Stimulated activated CD4-positive, alpha-beta T cell treated with anti-CD3 and anti-CD28 coated beads, Interleukin-4, amount 100 ng/mL, for 4 hours (primary cell): ENCODE results near the gene ERV3-1.
"Not testable (repeated sequence)": the region's sequence is repeated elsewhere in the genome, so short reads cannot be mapped to it uniquely, and the experiment has no call there.

Source experiments
- DNase-seq, 2 experiments: peaks; one replicate each; pipeline ENCODE4 v3.0.0-alpha.2; 2020

The ERV3-1 gene

DNA sequence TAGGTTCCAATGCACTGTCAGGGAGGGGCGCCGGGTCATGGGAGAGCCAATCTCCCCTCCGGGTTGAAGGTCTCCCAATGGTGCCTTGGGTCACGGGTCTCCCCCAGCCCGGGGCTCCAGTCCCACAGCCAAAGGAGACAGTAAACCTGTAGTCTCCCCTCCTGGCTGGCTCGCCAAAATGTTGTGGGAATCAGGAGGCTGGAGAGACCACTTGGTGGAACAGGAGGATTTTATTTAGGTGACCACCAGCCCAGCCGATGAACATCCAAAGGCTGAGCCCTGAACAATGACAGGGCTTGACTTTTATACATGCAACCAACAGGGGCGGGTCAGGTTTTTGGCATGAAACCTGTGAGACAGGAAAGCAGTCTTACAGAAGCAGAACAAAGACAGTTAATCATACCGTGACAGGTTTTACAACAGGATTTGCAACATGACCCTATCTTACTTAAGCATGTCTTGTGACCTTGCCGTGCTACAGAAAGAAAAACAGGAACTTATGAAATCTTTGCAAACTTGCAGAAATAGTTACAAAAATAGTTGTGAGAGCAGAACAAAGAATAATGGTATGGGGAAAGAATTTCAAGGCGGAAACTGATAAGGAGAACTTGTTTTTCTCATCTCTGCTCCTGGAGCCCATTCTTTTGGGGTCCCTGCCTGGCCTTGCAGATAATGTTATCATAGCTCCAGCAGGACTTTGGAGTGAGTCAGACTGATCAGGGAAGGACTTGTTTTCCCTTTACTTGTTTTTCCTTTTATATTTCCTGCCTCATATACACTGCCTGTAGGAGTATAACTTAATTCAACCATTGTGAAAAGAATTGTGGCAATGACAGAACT is 7.1 kb downstream of the ERV3-1 start:
- DNase-seq, result no peak

DNA sequence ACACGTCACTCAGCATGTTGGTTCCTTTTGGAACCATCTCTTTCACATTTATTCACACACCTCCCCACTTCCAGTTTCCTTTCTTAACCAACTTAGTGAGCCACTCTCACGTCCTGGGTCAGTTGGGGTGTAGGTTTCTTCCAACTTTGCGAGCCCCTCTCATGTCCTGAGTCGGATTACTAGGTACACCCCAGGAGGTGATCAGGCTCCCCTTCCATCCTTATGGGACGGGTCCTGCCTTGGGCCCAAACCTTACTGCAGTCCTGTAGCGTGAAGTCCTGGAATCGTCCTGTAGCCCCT is 7.7 kb downstream of the ERV3-1 start:
- no peak for DNase-seq

DNA sequence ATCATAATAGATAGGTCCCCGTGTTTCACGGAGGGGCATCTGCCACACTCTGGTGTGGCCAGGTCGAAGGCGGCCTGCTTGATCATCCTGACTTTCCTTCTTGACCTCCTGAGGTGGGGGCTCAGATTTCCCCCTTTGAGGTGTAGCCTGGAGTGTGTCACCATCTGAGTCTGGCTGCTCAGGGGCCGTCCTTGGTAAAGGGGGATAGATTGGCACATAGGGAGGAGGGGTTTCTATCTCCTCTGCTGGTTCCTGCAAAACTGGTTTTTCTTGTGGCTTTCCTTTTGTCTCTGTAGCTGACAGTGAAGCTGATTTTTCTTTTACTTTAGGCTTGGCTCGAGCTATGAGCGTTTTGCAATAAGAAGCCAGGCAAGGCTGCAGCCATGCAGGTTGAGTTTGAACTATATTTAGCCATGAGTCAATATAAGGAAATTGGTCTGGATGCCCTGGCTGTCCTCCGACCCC is 8.5 kb downstream of the ERV3-1 start:
- DNase-seq, result no peak

DNA sequence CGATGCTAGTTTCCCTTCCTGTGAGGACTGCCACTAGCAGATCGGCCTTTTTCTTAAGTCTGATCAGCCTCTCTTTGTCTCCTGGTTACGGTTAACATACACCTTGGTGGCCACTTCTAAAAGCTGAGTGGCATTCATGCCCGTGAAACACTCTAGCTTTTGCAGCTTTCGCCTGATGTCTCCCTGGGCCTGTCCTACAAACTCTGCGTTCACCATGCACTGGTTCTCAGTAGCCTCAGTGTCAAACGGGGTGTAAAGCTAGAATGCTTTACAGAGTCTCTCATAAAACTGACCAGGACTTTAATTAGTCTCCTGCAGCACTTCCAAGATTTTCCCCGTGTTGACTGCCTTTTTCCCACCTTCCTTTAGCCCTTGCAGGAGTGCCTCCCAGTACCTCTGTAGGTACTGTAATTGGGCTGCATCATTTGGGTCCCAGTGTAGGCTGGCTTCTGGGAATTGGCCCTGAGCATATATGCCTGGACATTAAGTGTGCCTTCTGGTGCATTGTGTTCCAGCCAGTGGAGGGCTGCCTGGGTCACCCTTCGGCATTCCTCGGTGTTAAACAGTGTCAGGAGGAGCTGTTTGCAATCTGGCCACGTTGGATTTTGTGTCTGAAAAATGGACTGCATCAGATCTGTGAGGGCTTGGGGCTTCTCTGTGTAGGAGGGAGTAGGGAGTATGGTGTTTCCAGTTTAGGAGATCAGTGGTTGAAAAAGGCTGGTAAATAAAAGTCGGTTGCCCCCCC is 9.2 kb downstream of the ERV3-1 start:
- no peak for DNase-seq

DNA sequence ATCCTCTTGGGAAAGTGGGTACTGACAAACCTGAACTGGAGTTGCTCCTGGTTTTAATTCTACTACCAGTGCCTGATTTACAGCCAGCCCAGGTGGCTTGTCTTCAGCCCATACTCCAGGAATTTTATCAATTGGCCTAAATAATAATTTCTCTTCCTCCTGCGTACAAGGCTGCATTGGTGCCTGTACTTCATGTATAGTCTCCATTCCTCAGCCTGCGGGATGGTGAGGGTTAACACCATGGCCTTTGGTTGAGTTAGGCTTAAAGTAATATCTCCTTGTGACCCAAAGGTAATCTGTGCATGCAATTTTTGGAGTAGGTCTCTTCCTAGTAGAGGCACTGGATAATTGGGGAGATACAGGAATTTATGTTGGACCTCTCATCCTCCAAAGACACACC is 10.2 kb downstream of the ERV3-1 start:
- DNase-seq, result no peak

DNA sequence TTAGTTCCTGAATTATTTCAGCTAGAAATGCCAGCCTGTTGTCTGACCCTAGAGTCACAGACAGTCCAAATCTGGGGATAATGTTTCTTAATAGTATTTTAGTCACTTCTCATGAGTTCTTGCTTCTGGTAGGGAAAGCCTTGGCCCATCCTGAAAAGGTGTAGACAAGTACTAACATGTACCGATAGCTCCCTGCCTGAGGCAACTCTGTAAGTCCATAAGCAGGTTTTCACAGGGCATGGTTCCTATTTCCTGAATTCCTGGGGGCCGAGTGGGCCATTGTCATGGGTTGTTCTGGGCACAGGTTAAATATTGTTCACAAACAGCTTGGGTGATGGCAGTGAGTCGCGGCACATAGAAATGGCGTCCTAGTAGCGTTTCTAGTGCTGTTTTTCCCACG is 12.6 kb downstream of the ERV3-1 start:
- no peak for DNase-seq

DNA sequence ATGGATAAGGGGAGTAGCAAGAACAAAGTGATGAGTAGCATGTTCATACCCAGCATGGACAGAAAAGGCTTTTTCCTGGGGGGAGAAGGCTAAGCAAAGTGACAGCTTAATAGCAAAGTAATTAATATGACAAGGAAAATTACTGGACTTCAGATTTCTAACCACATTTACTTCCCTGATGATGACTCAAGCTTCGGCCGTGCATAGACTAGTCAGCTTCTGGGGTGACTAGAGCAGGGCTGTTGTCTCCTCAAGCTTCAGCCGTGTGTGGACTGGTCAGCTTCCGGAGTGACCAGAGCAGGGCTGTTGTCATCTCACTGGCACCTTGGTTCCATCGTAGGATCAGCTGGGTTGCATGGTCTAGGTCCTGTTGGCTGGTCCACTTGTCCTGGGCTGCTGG is 13.5 kb downstream of the ERV3-1 start:
- DNase-seq, result no peak

DNA sequence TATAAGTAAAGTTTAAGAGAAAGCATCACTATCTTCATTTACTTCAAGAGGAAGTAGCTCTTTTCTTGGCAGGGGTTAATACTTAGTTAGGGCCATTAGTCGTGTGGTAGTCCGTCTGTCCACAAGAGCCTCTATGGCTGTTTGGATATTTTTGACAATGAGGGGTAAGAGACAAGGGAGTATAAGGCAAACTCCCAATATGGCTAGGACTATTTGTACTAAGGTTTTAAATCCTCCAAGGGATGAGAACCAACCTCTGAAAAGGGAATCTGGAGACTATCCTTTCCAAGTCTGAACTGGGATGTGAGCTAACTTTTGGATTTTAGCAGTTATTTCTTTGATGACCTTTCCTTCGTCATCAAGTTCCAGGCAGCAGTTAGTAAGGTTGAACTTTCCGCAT is 15.6 kb downstream of the ERV3-1 start, which contains the start of gene ZNF117:
TSS of gene ZNF117 (minus strand) at position 101 of the 400 bp plus-strand sequence.
- no peak for DNase-seq

DNA sequence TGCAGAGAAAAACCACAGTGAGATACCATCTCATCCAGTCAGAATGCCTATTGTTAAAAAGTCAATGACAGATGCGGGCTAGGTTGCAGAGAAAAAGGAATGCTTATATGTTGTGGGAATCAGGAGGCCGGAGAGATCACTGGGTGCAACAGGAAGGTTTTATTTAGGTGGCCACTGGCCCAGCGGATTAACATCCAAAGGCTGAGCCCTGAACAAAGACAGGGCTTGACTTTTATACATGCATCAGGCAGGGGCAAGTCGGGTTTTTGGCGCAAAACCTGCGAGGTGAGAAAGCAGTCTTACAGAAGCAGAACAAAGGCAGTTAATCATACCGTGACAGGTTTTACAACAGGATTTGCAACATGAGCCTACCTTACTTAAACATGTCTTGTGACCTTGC is 16.3 kb downstream of the ERV3-1 start:
- no peak for DNase-seq

DNA sequence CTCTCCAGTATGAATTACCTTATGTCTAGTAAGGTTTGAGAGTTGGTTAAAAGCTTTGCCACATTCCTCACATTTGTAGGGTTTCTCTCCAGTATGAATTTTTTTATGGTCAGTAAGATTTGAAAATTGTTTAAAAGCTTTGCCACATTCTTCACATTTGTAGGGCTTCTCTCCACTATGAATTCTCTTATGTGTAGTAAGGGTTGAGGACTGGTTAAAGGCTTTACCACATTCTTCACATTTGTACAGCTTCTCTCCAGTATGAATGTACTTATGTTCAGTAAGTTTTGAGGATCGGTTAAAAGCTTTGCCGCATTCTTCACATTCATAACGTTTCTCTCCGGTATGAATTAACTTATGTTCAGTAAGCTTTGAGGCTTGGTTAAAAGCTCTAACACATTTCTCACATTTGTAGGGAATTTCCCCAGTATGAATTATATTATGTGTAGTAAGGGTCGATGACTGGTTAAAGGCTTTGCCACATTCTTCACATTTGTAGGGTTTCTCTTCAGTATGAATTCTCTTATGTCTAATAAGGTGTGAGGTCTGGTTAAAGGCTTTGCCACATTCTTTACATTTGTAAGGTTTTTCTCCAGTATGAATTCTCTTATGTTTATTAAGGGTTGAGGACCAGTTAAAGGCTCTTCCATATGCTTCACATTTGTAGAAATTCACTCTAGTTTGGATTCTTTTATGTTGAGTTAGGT is 27.8 kb downstream of the ERV3-1 start:
- DNase-seq, result no peak

DNA sequence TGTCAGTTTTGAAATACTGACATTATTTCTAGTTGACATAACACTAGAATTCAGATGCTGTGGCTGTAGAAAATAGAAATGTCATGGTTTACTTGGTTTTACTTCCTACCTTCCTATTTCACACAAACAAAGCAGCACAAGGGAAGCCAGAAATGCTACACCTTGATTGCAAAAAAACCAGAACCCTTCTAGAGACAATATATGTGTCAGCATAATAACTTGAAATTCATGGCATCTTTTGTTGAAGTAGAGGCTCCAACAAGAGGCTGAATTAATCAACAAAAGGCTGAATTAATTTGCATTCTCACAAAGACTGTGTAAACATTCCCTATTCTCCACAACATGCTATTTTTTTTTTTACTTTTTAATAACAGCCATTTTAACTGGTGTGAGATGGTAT is 40.9 kb downstream of the ERV3-1 start:
- DNase-seq, result no peak

DNA sequence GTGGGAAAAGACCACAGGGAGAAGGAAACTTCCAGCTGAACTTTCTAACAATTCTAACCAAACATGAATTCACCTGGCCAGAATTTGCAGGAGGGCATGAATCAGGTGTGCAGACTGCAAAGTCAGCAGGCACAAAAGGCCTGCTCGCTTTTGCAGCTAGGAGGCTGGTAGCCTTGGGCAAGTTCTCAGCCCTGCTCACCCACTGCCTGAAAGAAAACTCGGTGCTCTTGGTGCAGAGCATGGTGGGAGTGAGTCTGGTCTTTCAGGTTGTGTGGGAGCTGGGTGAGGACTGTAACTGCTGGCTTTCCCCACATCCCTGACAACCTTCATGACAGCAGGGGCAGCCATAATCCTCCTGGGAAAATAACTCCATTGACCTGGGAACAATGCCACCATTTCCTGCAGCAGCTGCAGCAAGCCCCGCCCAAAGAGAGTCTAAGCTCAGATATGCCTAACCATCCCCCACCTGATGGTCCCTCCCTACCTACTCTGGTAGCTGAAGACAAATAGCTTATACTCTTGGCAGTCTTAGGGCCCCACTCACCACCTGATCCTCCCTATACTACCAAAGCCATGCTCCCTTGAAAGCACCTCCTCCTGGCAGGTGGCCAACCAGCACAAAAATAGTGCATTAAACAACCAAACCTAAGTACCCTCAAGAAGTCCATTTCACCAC is 47.3 kb downstream of the ERV3-1 start:
- no peak for DNase-seq

DNA sequence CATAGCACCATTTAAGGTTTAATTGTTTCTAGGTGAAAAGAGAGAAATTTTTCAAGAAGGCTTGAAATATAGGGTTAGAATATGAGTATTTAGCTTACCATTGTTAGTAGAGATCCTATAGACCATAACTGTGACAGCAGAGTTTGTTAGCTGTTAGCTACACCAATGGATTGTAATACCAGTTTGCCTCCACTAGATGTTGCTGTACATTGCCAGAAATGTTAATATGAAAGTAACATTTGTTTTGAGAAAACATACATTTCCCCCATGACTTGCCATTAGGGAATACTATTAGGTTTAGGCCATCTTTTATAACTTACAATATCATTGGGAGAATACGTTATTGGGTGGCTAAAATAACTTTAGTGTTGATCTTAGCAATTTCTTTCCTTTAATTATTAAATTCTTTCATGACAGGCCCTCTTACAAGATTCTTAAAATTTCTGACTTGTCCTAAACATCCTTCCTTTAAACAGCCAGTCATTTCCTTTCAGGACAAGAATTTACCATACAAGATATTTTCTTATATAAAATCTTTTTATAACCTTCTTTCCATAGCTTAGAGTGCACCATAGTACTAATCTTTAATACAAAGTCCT is 55.1 kb downstream of the ERV3-1 start:
- no peak for DNase-seq

DNA sequence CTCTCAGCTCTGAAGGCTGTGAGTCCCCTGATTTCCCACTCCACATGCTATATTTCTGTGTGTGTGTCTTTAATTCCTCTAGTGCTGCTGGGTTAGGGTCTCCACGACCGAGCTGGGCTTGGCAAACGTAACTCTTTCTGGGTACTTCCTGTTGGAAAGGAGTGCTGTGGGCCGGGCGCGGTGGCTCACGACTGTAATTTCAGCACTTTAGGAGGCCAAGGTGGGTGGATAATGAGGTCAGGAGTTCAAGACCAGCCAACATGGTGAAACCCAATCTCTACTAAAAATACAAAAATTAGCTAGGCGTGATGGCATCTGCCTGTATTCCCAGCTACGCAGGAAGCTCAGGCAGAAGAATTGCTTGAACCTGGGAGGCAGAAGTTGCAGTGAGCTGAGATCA is 55.8 kb downstream of the ERV3-1 start:
- DNase-seq, result not testable (repeated sequence)

DNA sequence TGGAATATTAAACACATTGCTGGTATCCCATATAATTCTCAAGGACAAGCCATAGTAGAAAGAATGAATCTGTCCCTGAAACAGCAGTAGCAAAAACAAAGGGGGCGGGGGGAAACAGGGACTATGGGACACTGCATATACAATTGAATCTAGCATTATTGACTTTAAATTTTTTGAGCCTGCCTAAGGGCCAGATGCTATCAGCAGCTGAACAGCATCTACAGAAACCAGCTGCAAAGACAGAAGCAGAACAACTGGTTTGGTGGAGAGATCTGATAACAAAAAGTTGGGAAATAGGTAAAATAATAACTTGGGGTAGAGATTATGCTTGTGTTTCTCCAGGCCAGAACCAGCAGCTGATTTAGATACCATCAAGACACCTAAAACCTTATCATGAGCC is 57.7 kb downstream of the ERV3-1 start:
- not testable (repeated sequence) for DNase-seq

DNA sequence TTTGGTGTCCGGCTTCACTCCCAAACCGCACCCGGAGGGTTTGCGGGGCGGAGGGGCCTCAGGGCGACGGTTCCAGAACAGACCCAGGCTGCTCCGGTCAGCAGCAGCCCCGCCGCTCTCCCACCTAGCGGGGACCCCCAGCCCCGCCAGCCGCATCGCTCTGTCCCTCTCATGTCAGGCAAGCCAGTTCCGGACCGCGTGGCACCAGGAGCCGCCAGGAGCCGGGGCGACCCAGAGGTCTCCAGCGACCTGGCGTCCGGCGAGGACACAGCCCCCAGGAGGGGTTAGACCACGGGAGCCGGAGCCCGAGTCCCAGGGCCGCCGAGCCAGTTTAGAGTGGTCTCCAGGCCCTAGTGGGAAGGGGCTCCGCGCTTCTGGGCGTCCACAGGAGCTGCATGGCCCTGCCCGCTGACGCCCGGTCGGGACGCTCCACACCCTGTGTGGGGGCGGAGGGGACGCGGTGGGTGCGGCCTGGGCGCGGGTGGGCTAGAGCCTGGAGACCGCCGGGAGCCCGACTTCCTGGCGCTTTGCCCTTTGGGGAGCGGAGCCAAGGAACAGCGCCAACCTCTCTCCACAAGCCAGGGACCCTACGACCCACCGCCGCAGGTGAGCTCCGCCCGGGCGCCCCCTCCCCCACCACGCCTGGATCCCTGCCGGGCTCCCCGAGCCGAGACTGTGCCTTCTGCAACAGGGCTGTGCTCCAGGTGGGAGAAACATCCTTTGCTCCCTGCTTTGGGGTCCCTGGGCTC is 59.1 kb downstream of the ERV3-1 start:
- DNase-seq, result no peak

DNA sequence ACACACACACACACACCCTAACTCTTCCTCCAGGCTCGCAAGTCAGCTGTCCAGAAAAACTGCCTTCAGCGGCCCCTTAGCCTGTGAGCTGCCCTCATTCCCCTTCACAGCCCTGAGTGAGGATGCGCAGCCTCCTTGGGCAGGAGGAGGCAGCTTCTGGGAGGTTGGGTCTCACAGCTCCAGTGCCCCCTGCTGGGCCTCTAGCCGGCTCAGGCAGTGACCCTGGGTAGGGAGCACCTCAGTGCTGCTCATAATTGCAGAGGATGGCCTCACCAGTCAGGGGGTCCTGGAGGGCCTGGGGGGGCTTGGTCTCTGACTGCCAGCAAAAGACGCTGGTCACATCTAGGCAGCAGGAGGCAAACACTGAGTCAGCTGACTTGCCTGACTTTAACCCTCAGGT is 59.7 kb downstream of the ERV3-1 start:
- peak in 1 of 2 experiments; percentile 14 for DNase-seq

DNA sequence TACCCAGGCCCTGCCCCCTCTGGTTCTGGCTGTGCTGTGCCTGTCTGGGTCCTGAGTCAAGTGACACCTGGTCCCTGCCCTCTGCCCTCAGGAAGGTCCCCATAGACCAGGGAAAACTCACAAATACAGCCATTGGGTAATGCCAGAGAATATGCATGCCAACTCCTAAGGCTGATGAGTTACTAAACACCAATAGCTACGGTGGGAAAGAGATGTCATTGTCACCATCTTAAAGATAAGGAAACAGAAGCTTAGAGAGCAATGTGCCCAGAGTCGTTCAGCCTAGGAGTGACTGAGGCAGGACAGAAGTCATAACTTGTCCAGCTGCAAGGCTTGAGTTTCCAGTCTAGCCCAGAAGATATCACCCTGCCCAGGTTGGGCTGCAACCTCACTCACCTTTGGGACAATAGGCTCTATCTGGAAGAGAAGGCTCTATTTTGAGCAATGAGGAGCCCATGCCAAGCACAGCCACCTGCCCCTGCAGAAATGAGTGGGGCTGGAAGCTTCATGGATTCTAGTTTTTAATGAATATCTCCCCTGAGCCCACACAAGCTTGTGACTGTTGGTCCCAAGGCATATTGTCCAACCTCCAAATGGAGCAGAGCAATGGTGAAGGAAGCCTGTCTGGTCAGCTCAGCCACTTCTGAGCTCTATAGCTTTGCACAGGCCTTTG is 60.8 kb downstream of the ERV3-1 start:
- no peak for DNase-seq

DNA sequence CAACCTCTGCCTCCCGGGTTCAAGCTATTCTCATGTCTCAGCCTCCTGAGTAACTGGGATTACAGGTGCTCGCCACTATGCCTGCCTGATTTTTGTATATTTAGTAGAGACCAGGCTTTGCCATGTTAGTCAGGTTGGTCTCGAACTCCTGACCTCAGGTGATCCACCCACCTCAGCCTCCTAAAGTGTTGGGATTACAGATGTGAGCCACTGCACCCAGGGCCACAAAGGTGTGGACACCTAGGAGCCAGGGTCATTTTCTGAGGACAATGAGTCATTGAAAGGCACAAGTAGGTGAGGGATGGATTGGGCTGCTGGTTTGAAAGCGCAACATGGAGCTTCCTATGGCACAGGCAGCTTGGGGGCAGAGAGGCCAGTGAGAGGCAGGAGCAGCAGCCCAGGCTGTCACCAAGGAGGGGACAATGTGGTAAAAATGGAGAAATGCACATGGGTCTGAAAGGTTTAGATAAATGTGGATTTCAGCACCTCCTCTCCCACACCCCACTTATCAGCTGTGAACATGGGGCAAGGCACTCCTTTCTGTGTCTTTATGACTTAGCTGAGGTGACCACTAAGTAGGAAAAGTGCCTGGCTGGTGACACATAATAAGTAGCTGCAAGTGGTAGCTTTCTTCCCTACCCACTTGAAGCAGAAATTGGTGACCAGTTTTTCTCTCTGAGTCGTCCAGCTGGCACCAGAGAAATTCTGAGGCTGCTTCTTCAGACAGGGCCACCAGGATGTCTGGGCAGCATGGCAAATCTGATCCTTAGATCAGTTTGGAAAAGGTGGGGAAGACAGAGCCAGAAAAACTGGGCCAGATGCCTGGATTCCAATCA is 61.6 kb downstream of the ERV3-1 start:
- DNase-seq, result not testable (repeated sequence)
